ENCODE data around the gene LAMA2.

DNA sequence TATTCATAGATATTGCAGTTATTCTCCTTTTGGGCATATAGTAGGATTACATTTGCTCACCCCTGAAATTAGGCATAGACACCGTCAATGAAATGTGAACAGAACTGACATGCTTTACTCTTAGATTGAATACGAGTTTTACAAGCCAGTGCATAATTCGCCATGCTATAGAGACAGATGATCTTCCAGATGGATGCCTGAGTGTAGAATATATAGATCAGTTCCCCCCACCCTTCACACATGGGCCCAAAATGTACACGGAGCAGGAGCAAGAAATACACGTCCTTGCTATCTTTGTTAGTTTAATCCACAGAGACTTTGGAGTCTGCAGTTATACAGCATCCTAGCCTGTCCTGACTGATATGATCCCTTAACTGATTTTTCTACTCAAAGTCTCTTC lies 47.4 kb downstream of the LAMA2 start:
- TF ChIP-seq ZNF274 (IDR thresholded peaks at IDR 0.05; ENCODE audit: low read depth, low read length) (no peak), YY1 (IDR thresholded peaks at IDR 0.05; ENCODE audit: insufficient read depth, insufficient read length) (no peak), SUZ12 (IDR thresholded peaks at IDR 0.05; ENCODE audit: extremely low read depth, insufficient read depth, insufficient read length) (no peak)

All from NT2/D1 (cell line).